Peyer's patch (tissue), 4 donors: Measurements from ENCODE around the gene NXPH4. TPM values are rescaled to one million over a fixed set of nuclear protein-coding genes. Genes with fewer than 3 reads are reported as not detected.

Source experiments
- DNase-seq, 3 donors: peaks; one replicate each; pipeline ENCODE4 v3.0.0-alpha.2; 2017 to 2019
- H3K27ac ChIP-seq, 4 donors: fragments of 200-600 bp; sonication (generic); one replicate each; pipeline ENCODE4 v1.5.1; 2016 to 2019
- H3K27me3 ChIP-seq, 2 donors: fragments of 200-600 bp; sonication (generic); one replicate each; pipeline ENCODE4 v1.5.1; 2019
- H3K36me3 ChIP-seq, 3 donors: fragments of 200-600 bp; sonication (generic); one replicate each; pipeline ENCODE4 v1.5.1; 2016 to 2019
- H3K4me1 ChIP-seq, 4 donors: fragments of 200-600 bp; sonication (generic); one replicate each; pipeline ENCODE4 v1.5.1; 2016 to 2019
- H3K4me3 ChIP-seq, 4 donors: fragments of 200-600 bp; sonication (generic); 1 replicate in 3 of 4; 2 replicates in 1 of 4; pipeline ENCODE4 v1.5.1; 2016 to 2019; ENCODE audit warnings: mild to moderate bottlenecking in 1 of 4
- H3K9me3 ChIP-seq, 4 donors: fragments of 200-600 bp; sonication (generic); one replicate each; pipeline ENCODE4 v1.5.1; 2016 to 2019; ENCODE audit warnings: mild to moderate bottlenecking in 1 of 4
- POLR2A ChIP-seq, 2 donors: fragments of 450-650 bp; IDR thresholded peaks; one replicate each; pipeline ENCODE4 v1.5.1; 2017; ENCODE audit warnings: antibody characterized with exemption in 2 of 2, mild to moderate bottlenecking in 2 of 2, moderate library complexity in 2 of 2
- total RNA-seq, 4 donors: library from RNA; depleted of rRNA; stranded (reverse); fragments of >200 nt; gene quantifications; one replicate each; pipeline ENCODE4 v1.1.0, GENCODE V29; 2016
- TF ChIP-seq, protein P1 (sequence below), 6 experiments: fragments of 450-650 bp in 4 of 6; fragments of 200-600 bp in 2 of 6; sonication (generic) in 1 of 6; IDR thresholded peaks; one replicate each; pipeline ENCODE4 v1.5.1; 2017 to 2019; ENCODE audit warnings: antibody characterized with exemption in 6 of 6, mild to moderate bottlenecking in 3 of 6, moderate library complexity in 1 of 6

Gene NXPH4
- total RNA-seq, 4 donors from 2014 or later = not detected

DNA sequence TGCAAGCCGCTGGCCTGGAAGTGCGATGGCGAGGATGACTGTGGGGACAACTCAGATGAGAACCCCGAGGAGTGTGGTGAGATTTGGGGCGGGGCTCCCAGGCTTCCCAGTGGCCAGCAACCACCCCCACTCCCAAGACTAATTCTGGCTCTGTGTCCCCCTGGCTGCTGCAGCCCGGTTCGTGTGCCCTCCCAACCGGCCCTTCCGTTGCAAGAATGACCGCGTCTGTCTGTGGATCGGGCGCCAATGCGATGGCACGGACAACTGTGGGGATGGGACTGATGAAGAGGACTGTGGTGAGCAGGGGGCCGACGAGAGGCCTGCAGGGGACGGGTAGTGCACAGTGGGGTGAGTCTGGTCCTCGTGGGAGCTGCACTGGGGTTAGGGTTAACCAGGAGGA is 12.1 kb upstream of the NXPH4 start:
- no peak overlapping the region for H3K27ac ChIP-seq
- H3K4me1 ChIP-seq = no peaks in the 10 kb centered on the region
- no peaks in the 10 kb centered on the region for H3K9me3 ChIP-seq
- TF ChIP-seq, protein P1, sequence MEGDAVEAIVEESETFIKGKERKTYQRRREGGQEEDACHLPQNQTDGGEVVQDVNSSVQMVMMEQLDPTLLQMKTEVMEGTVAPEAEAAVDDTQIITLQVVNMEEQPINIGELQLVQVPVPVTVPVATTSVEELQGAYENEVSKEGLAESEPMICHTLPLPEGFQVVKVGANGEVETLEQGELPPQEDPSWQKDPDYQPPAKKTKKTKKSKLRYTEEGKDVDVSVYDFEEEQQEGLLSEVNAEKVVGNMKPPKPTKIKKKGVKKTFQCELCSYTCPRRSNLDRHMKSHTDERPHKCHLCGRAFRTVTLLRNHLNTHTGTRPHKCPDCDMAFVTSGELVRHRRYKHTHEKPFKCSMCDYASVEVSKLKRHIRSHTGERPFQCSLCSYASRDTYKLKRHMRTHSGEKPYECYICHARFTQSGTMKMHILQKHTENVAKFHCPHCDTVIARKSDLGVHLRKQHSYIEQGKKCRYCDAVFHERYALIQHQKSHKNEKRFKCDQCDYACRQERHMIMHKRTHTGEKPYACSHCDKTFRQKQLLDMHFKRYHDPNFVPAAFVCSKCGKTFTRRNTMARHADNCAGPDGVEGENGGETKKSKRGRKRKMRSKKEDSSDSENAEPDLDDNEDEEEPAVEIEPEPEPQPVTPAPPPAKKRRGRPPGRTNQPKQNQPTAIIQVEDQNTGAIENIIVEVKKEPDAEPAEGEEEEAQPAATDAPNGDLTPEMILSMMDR (IDR thresholded peaks at IDR 0.05) = no peak
- no peak for TF ChIP-seq POLR2A (IDR thresholded peaks at IDR 0.05)
- H3K36me3 ChIP-seq = peaks cover 0 to 97% (median 0%) of the 10 kb centered on the region in 3 donors
- no peaks in the 10 kb centered on the region for H3K27me3 ChIP-seq
- no peak overlapping the region for H3K4me3 ChIP-seq
- no peak for DNase-seq

DNA sequence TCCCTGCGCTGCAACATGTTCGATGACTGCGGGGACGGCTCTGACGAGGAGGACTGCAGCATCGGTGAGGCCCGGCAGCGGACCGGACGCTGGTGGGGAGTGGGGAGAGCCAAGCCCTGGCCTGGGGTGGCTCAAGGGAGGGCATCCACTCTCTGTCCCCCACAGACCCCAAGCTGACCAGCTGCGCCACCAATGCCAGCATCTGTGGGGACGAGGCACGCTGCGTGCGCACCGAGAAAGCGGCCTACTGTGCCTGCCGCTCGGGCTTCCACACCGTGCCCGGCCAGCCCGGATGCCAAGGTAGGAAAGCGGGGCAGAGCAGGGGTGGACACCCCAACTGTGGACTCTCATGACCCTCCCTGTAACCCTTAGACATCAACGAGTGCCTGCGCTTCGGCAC is 11.4 kb upstream of the NXPH4 start:
- H3K4me3 ChIP-seq = no peak overlapping the region
- no peaks in the 10 kb centered on the region for H3K4me1 ChIP-seq
- DNase-seq = no peak
- no peaks in the 10 kb centered on the region for H3K9me3 ChIP-seq
- TF ChIP-seq, protein P1 (IDR thresholded peaks at IDR 0.05) = no peak
- TF ChIP-seq POLR2A (IDR thresholded peaks at IDR 0.05) = no peak
- peaks cover 0 to 97% (median 0%) of the 10 kb centered on the region in 3 donors for H3K36me3 ChIP-seq
- no peaks in the 10 kb centered on the region for H3K27me3 ChIP-seq
- no peak overlapping the region for H3K27ac ChIP-seq

DNA sequence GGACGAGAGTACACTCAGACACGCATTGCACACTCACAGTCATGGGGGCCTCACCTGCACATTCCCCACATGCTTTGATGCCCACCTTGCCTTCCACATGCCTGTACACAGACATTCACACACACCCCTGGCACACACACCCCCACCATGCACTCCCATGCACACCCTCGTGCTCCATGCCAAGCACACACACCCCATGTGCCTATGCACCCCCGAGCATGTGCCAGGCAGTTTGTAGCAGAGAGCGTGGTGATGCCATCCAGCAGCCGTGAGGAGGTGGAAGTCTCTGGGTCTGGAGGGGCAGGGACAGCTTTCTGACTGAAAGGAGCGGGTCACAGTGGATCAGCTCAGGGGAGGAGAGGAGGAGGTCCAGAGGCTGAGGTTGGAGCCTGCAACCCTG is 10.7 kb upstream of the NXPH4 start:
- Histone ChIP-seq H3K27ac (no peak overlapping the region), H3K9me3 (no peaks in the 10 kb centered on the region), H3K4me3 (no peak overlapping the region), H3K27me3 (no peaks in the 10 kb centered on the region), H3K36me3 (peaks cover 0 to 97% (median 0%) of the 10 kb centered on the region in 3 donors), H3K4me1 (no peaks in the 10 kb centered on the region)
- TF ChIP-seq POLR2A (IDR thresholded peaks at IDR 0.05) = no peak
- TF ChIP-seq, protein P1 (IDR thresholded peaks at IDR 0.05) = no peak
- DNase-seq = no peak

DNA sequence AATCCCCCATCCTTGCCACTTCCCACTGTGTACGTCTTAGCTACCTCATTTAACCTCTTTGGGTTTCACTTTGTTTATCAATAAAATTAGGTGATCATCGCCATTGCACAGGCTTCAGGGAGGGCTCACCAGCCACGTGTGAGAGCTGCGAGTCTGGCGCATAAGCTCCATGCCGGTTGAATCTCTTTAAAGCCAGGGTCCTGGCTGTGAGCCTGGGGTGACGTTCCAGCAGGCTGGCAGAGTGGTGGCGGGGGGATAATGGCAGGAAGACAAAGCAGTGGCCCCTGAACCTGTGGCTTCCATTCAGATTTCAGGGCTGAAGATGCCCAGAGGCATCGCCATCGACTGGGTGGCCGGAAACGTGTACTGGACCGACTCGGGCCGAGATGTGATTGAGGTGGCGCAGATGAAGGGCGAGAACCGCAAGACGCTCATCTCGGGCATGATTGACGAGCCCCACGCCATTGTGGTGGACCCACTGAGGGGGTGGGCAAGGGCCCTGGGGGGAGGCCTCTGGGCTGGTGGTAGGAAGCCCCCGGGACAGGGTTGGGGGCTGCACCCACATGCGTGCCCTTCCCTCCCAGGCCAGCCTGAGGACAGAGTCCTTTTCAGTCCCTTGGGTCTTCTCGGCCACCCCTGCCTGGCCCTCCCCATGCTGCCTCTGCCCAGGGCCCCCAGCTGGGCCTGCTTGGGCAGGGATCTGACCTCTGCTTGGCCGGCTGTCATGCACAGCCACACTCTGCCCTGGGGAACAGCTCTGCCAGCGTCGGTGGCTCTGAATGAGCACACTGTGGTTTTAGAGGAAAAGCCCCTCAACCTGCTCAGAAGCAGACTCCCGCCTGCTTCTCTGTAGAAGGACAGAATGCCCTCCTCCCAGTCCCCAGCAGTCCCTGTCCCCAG is 8.6 kb upstream of the NXPH4 start:
- TF ChIP-seq, protein P1 (IDR thresholded peaks at IDR 0.05) = no peak
- TF ChIP-seq POLR2A (IDR thresholded peaks at IDR 0.05) = no peak
- Histone ChIP-seq H3K9me3 (no peaks in the 10 kb centered on the region), H3K36me3 (peaks cover 0 to 96% (median 0%) of the 10 kb centered on the region in 3 donors), H3K27me3 (no peaks in the 10 kb centered on the region), H3K4me1 (no peaks in the 10 kb centered on the region), H3K27ac (no peak overlapping the region), H3K4me3 (no peak overlapping the region)
- DNase-seq = no peak

DNA sequence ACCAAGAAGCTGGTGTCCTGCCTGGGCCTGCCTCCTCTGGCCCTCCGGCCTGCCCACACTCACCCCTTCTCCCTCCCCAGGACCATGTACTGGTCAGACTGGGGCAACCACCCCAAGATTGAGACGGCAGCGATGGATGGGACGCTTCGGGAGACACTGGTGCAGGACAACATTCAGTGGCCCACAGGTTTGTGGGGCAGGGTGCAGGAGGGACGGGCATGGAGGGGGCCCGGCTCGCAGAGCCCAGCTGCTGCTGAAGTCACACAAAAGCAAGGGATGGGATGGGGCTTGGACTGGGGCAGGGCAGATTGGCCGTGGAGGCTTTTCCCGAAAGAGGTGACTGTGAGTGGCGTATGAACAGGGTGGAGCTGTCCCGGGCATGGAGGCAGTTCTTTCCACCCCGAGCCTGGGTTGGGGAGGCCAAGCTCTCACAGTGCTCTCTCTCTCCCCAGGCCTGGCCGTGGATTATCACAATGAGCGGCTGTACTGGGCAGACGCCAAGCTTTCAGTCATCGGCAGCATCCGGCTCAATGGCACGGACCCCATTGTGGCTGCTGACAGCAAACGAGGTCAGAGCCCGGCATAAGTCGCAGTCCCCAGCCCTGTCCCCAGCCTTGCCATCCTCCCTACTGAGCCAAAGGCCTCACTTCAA is 7.8 kb upstream of the NXPH4 start:
- H3K36me3 ChIP-seq = peaks cover 0 to 88% (median 0%) of the 10 kb centered on the region in 3 donors
- TF ChIP-seq, protein P1 (IDR thresholded peaks at IDR 0.05) = no peak
- no peak for TF ChIP-seq POLR2A (IDR thresholded peaks at IDR 0.05)
- H3K4me3 ChIP-seq = no peak overlapping the region
- H3K9me3 ChIP-seq = no peaks in the 10 kb centered on the region
- H3K27me3 ChIP-seq = no peaks in the 10 kb centered on the region
- H3K27ac ChIP-seq = no peak overlapping the region
- no peak for DNase-seq
- H3K4me1 ChIP-seq = peaks cover 0 to 3% (median 0%) of the 10 kb centered on the region in 4 donors
